Mesenchymal stem cell (in vitro differentiated cells and primary cell): Measurements from ENCODE around the gene C16orf46.
"Not testable (repeated sequence)": the region's sequence is repeated elsewhere in the genome, so short reads cannot be mapped to it uniquely, and the experiment has no call there.

Experiments used
- DNase-seq: peaks from one replicate; pipeline ENCODE4 v3.0.0-alpha.2; 2013
- H2AFZ ChIP-seq: one replicate; pipeline ENCODE4 v1.6.1; 2013; ENCODE audit warnings: low read depth, mild to moderate bottlenecking, control low read depth, inconsistent platforms, low read length, moderate library complexity
- H2AK5ac ChIP-seq: 2 replicates; pipeline ENCODE4 v1.6.1; 2013; ENCODE audit warnings: low read length, moderate library complexity, mild to moderate bottlenecking, inconsistent platforms; ENCODE audit not compliant: severe bottlenecking
- H2BK120ac ChIP-seq: one replicate; pipeline ENCODE4 v1.6.1; 2013; ENCODE audit warnings: low read depth, mild to moderate bottlenecking, inconsistent platforms, low read length, moderate library complexity
- H2BK12ac ChIP-seq, 2 experiments: one replicate each; pipeline ENCODE4 v1.6.1; 2013; ENCODE audit warnings: inconsistent platforms in 2 of 2, low read length in 2 of 2, mild to moderate bottlenecking in 2 of 2, moderate library complexity in 2 of 2, control low read depth in 1 of 2
- H2BK15ac ChIP-seq: one replicate; pipeline ENCODE4 v1.6.1; 2013; ENCODE audit warnings: mild to moderate bottlenecking, low read depth, inconsistent platforms; ENCODE audit not compliant: poor library complexity, severe bottlenecking
- H2BK5ac ChIP-seq: 2 replicates; pipeline ENCODE4 v1.6.1; 2013; ENCODE audit warnings: low read depth, mild to moderate bottlenecking, low read length, control low read depth, inconsistent platforms; ENCODE audit not compliant: poor library complexity, severe bottlenecking
- H3K14ac ChIP-seq, 2 experiments: one replicate each; pipeline ENCODE4 v1.6.1; 2013; ENCODE audit warnings: inconsistent platforms in 2 of 2, low read length in 2 of 2, control low read depth in 1 of 2, mild to moderate bottlenecking in 1 of 2, moderate library complexity in 1 of 2
- H3K18ac ChIP-seq, 2 experiments: one replicate each; pipeline ENCODE4 v1.6.1; 2013; ENCODE audit warnings: inconsistent platforms in 2 of 2, low read length in 2 of 2, control low read depth in 1 of 2, low read depth in 1 of 2, mild to moderate bottlenecking in 1 of 2
- H3K23ac ChIP-seq, 2 experiments: one replicate each; pipeline ENCODE4 v1.6.1; 2013; ENCODE audit warnings: inconsistent platforms in 2 of 2, low read length in 2 of 2, mild to moderate bottlenecking in 2 of 2, moderate library complexity in 2 of 2, control low read depth in 1 of 2
- H3K27ac ChIP-seq: 2 replicates; pipeline ENCODE4 v1.5.1; 2013; ENCODE audit warnings: mild to moderate bottlenecking, moderate library complexity, low read length, control low read depth, inconsistent platforms; ENCODE audit not compliant: poor library complexity, severe bottlenecking
- H3K27me3 ChIP-seq, 2 experiments: 2 replicates each; pipeline versions ENCODE4 v1.6.1 to v1.7.0; 2013; ENCODE audit warnings: low read length in 2 of 2, mild to moderate bottlenecking in 2 of 2, moderate library complexity in 2 of 2, control low read depth in 1 of 2, inconsistent platforms in 1 of 2; ENCODE audit not compliant: control insufficient read depth in 1 of 2, insufficient read depth in 1 of 2
- H3K36me3 ChIP-seq, 2 experiments: 2 replicates each; pipeline versions ENCODE4 v1.6.1 to v1.7.0; 2013; ENCODE audit warnings: low read length in 2 of 2, control low read depth in 1 of 2, inconsistent platforms in 1 of 2, low read depth in 1 of 2, mild to moderate bottlenecking in 1 of 2; ENCODE audit not compliant: insufficient read depth in 2 of 2, control insufficient read depth in 1 of 2
- H3K4ac ChIP-seq, 2 experiments: one replicate each; pipeline ENCODE4 v1.6.1; 2013; ENCODE audit warnings: inconsistent platforms in 2 of 2, low read length in 2 of 2, mild to moderate bottlenecking in 2 of 2, moderate library complexity in 2 of 2, control low read depth in 1 of 2, low read depth in 1 of 2
- H3K4me1 ChIP-seq: 2 replicates; pipeline ENCODE4 v1.6.1; 2013; ENCODE audit warnings: low read depth, low read length, control low read depth; ENCODE audit not compliant: control insufficient read depth, insufficient read depth
- H3K4me2 ChIP-seq: 2 replicates; pipeline ENCODE4 v1.6.1; 2013; ENCODE audit warnings: low read length, mild to moderate bottlenecking, inconsistent platforms; ENCODE audit not compliant: poor library complexity, severe bottlenecking
- H3K4me3 ChIP-seq, 2 experiments: 2 replicates each; pipeline versions ENCODE4 v1.5.1 to v1.7.0; 2013; ENCODE audit warnings: low read length in 2 of 2, mild to moderate bottlenecking in 2 of 2, control low read depth in 1 of 2, low read depth in 1 of 2; ENCODE audit not compliant: insufficient read depth in 1 of 2
- H3K79me1 ChIP-seq: replicated peaks from 2 replicates; pipeline ENCODE4 v1.6.1; 2013; ENCODE audit warnings: mild to moderate bottlenecking, control low read depth, low read length, inconsistent platforms; ENCODE audit not compliant: poor library complexity, severe bottlenecking
- H3K9ac ChIP-seq: 2 replicates; pipeline ENCODE4 v1.7.0; 2013; ENCODE audit warnings: mild to moderate bottlenecking, low read length, moderate library complexity
- H3K9me3 ChIP-seq: 2 replicates; pipeline ENCODE4 v1.7.0; 2013; ENCODE audit warnings: mild to moderate bottlenecking, low read length; ENCODE audit not compliant: control insufficient read depth
- H4K8ac ChIP-seq: one replicate; pipeline ENCODE4 v1.6.1; 2013; ENCODE audit warnings: inconsistent platforms, mild to moderate bottlenecking, low read length, moderate library complexity
- H4K91ac ChIP-seq: one replicate; pipeline ENCODE4 v1.6.1; 2013; ENCODE audit warnings: mild to moderate bottlenecking, low read length, inconsistent platforms
- WGBS: methylation state at CpG from one replicate; pipeline ENCODE4 v1.1.7; 2013; ENCODE audit warnings: mixed read lengths; 5-methylcytosine and 5-hydroxymethylcytosine counted together

The C16orf46 gene

GRCh38 chr16:81116285-81116684 is 39.2 kb upstream of the C16orf46 start:
- H3K4ac ChIP-seq: no peak overlapping the region
- no peaks in the 10 kb centered on the region for H3K27me3 ChIP-seq
- H3K4me3 ChIP-seq: no peak overlapping the region
- no peak overlapping the region for H2BK15ac ChIP-seq
- H3K23ac ChIP-seq: no peak overlapping the region
- H2BK12ac ChIP-seq: no peak overlapping the region
- no peak for DNase-seq
- H2BK120ac ChIP-seq: no peak overlapping the region
- no peaks in the 10 kb centered on the region for H3K79me1 ChIP-seq
- H2AFZ ChIP-seq: no peak overlapping the region
- H3K4me2 ChIP-seq: no peak overlapping the region
- H3K9me3 ChIP-seq: no peaks in the 10 kb centered on the region
- H3K14ac ChIP-seq: no peak overlapping the region
- no peak overlapping the region for H3K27ac ChIP-seq
- H3K36me3 ChIP-seq: no peaks in the 10 kb centered on the region
- H3K9ac ChIP-seq: no peak overlapping the region
- H3K18ac ChIP-seq: no peak overlapping the region
- H2BK5ac ChIP-seq: no peak overlapping the region
- H2AK5ac ChIP-seq: no peak overlapping the region
- WGBS: 74% methylated on average over 9 of the region's 9 CpGs
- no peak overlapping the region for H4K8ac ChIP-seq
- no peaks in the 10 kb centered on the region for H3K4me1 ChIP-seq
- H4K91ac ChIP-seq: no peak overlapping the region

- Histone ChIP-seq H2AFZ (no peak overlapping the region), H3K4me1 (peaks cover 2% of the 10 kb centered on the region), H4K8ac (no peak overlapping the region), H3K23ac (no peak overlapping the region), H2BK5ac (no peak overlapping the region), H2BK12ac (no peak overlapping the region), H3K27ac (no peak overlapping the region), H3K79me1 (no peaks in the 10 kb centered on the region), H3K4me3 (no peak overlapping the region), H2BK120ac (no peak overlapping the region), H4K91ac (no peak overlapping the region), H3K9me3 (no peaks in the 10 kb centered on the region), H3K4me2 (no peak overlapping the region), H3K27me3 (no peaks in the 10 kb centered on the region), H3K9ac (no peak overlapping the region), H3K14ac (no peak overlapping the region), H3K36me3 (no peaks in the 10 kb centered on the region), H2BK15ac (no peak overlapping the region), H2AK5ac (no peak overlapping the region), H3K4ac (no peak overlapping the region), H3K18ac (no peak overlapping the region)
- 92% methylated on average over 4 of the region's 4 CpGs for WGBS
- no peak for DNase-seq
These were observed 35.4 kb upstream of the C16orf46 start for GRCh38 chr16:81112453-81112852.

- not testable (repeated sequence) for H3K36me3 ChIP-seq, H3K27me3 ChIP-seq, H3K18ac ChIP-seq, H2BK120ac ChIP-seq, H2AFZ ChIP-seq, H3K9me3 ChIP-seq, H3K27ac ChIP-seq, H3K4ac ChIP-seq, H4K8ac ChIP-seq, H3K4me1 ChIP-seq, H2AK5ac ChIP-seq, DNase-seq, H3K14ac ChIP-seq, H3K4me3 ChIP-seq, H3K79me1 ChIP-seq, H2BK15ac ChIP-seq, H3K4me2 ChIP-seq, H2BK5ac ChIP-seq, H3K9ac ChIP-seq, H2BK12ac ChIP-seq, H3K23ac ChIP-seq, H4K91ac ChIP-seq
- WGBS: 93% methylated on average over 6 of the region's 6 CpGs
These were observed 32.2 kb upstream of the C16orf46 start for GRCh38 chr16:81109274-81109673.

- no peak overlapping the region for H3K9ac ChIP-seq
- no peak overlapping the region for H4K8ac ChIP-seq
- no peak overlapping the region for H2BK120ac ChIP-seq
- H3K9me3 ChIP-seq: no peaks in the 10 kb centered on the region
- no peak overlapping the region for H3K4me3 ChIP-seq
- no peaks in the 10 kb centered on the region for H3K27me3 ChIP-seq
- no peaks in the 10 kb centered on the region for H3K79me1 ChIP-seq
- H3K18ac ChIP-seq: no peak overlapping the region
- H2AK5ac ChIP-seq: no peak overlapping the region
- no peak overlapping the region for H3K4ac ChIP-seq
- no peak overlapping the region for H3K27ac ChIP-seq
- H2BK5ac ChIP-seq: no peak overlapping the region
- H2AFZ ChIP-seq: no peak overlapping the region
- H3K23ac ChIP-seq: no peak overlapping the region
- no peak overlapping the region for H4K91ac ChIP-seq
- H3K14ac ChIP-seq: peak overlapping the region in 1 of 2 experiments; percentile 23
- no peak overlapping the region for H2BK15ac ChIP-seq
- DNase-seq: no peak
- H3K36me3 ChIP-seq: no peaks in the 10 kb centered on the region
- WGBS: 89% methylated on average over 11 of the region's 11 CpGs
- H3K4me1 ChIP-seq: peaks cover 5% of the 10 kb centered on the region
- H3K4me2 ChIP-seq: no peak overlapping the region
- no peak overlapping the region for H2BK12ac ChIP-seq
These were observed 30.5 kb upstream of the C16orf46 start for GRCh38 chr16:81107511-81107910.
